T-cell (primary cell): ENCODE results near the gene MAPRE2. TPM values are rescaled to one million over a fixed set of nuclear protein-coding genes. Genes with fewer than 3 reads are reported as not detected.

Experiments
- ATAC-seq, 4 experiments: fragments of 200-7000 bp in 3 of 4; fragments of 150-1000 bp in 1 of 4; cut with Tn5 transposase; replicated peaks in 1 of 4; 1 replicate in 3 of 4; 2 replicates in 1 of 4; pipeline ENCODE4 v1.10.0; 2021; ENCODE audit warnings: moderate library complexity in 3 of 4, mild to moderate bottlenecking in 2 of 4, moderate number of reproducible peaks in 1 of 4
- CTCF ChIA-PET, 2 donors: fragments of 300-600 bp; sonication (Branson Sonifier 250); formaldehyde crosslinking; loops; one replicate each; lab custom pipeline; 2022; ENCODE audit warnings: antibody characterized with exemption in 2 of 2; lab: Charles Lee
- POLR2A ChIA-PET, 2 donors: fragments of 300-600 bp; sonication (Branson Sonifier 250); formaldehyde crosslinking; loops; one replicate each; lab custom pipeline; 2022; ENCODE audit warnings: antibody characterized with exemption in 2 of 2; lab: Charles Lee
- DNase-seq, 35 experiments: peaks; one replicate each; pipeline versions ENCODE4 v3.0.0 to v3.0.0-alpha.2; 2013 to 2023
- H3K27ac ChIP-seq: one replicate; pipeline ENCODE4 v1.5.1; 2013; ENCODE audit warnings: low read length
- H3K27me3 ChIP-seq, 2 experiments: replicated peaks in 1 of 2; 1 replicate in 1 of 2; 2 replicates in 1 of 2; pipeline versions ENCODE4 v1.6.1 to v1.7.0; 2013; ENCODE audit warnings: low read length in 1 of 2, mixed read lengths in 1 of 2; ENCODE audit not compliant: control insufficient read depth in 2 of 2, insufficient read depth in 2 of 2; ENCODE audit errors: extremely low read depth in 1 of 2
- H3K36me3 ChIP-seq, 2 donors: 1 replicate in 1 of 2; 2 replicates in 1 of 2; pipeline versions ENCODE4 v1.6.1 to v1.7.0; 2013; ENCODE audit warnings: low read length in 1 of 2; ENCODE audit not compliant: control insufficient read depth in 2 of 2, insufficient read depth in 1 of 2; ENCODE audit errors: extremely low read depth in 1 of 2
- H3K4me1 ChIP-seq, 2 experiments: 1 replicate in 1 of 2; 2 replicates in 1 of 2; pipeline versions ENCODE4 v1.6.1 to v1.7.0; 2013; ENCODE audit warnings: low read length in 2 of 2, mixed read lengths in 1 of 2; ENCODE audit not compliant: insufficient read depth in 2 of 2, control insufficient read depth in 1 of 2; ENCODE audit errors: extremely low read depth in 1 of 2
- H3K4me3 ChIP-seq, 2 donors: 1 replicate in 1 of 2; 2 replicates in 1 of 2; pipeline versions ENCODE4 v1.5.1 to v1.7.0; 2013; ENCODE audit warnings: mild to moderate bottlenecking in 2 of 2, low read length in 1 of 2, moderate library complexity in 1 of 2; ENCODE audit not compliant: control insufficient read depth in 1 of 2; ENCODE audit errors: extremely low read depth in 1 of 2
- H3K9me3 ChIP-seq: 2 replicates; pipeline ENCODE4 v1.7.0; 2013
- H3K27ac Mint-ChIP-seq, 2 donors: one replicate each; pipeline ENCODE4 v1.8.0; 2020 to 2021; ENCODE audit warnings: mild to moderate bottlenecking in 2 of 2, mixed read lengths in 2 of 2
- H3K27me3 Mint-ChIP-seq, 2 donors: one replicate each; pipeline ENCODE4 v1.8.0; 2021 to 2022; ENCODE audit warnings: mixed read lengths in 2 of 2
- H3K36me3 Mint-ChIP-seq: one replicate; pipeline ENCODE4 v1.8.0; 2021; ENCODE audit warnings: mixed read lengths
- H3K4me1 Mint-ChIP-seq, 3 donors: one replicate each; pipeline ENCODE4 v1.8.0; 2020 to 2022; ENCODE audit warnings: mixed read lengths in 3 of 3, mild to moderate bottlenecking in 1 of 3
- H3K4me3 Mint-ChIP-seq, 3 donors: one replicate each; pipeline ENCODE4 v1.8.0; 2020 to 2022; ENCODE audit warnings: mild to moderate bottlenecking in 3 of 3, mixed read lengths in 3 of 3, moderate library complexity in 3 of 3
- H3K9me3 Mint-ChIP-seq, 3 donors: one replicate each; pipeline ENCODE4 v1.8.0; 2020 to 2022; ENCODE audit warnings: mixed read lengths in 3 of 3
- WGBS: methylation state at CpG from one replicate; pipeline ENCODE4 v1.1.5; 2013; ENCODE audit warnings: missing lambda C conversion rate; ENCODE audit not compliant: insufficient coverage; 5-methylcytosine and 5-hydroxymethylcytosine counted together
- total RNA-seq, 35 experiments: library from RNA in 6 of 35; stranded (reverse) in 6 of 35; fragments of 120-200 nt in 1 of 35; gene quantifications; one replicate each; pipeline versions ENCODE4 v1.2.1 to v1.2.4 and lab custom pipeline; 2013 to 2026

Gene MAPRE2
- total RNA-seq, 5 donors from 2014 or later (not counting 1 experiment from before 2014, with no cell fraction given), result 45.6 to 96.7 (median 53.9) TPM

GRCh38 chr18:35028536-35028935, 12.7 kb upstream of the MAPRE2 start:
- no peak overlapping the region for H3K4me3 ChIP-seq
- H3K36me3 Mint-ChIP-seq, result no peaks in the 10 kb centered on the region
- H3K27me3 ChIP-seq, result no peaks in the 10 kb centered on the region
- H3K4me1 ChIP-seq, result peaks cover 26 to 43% of the 10 kb centered on the region in 2 experiments
- no peaks in the 10 kb centered on the region for H3K9me3 Mint-ChIP-seq
- no peak for ATAC-seq
- no CpG with 5 or more reads among the region's 2 CpGs for WGBS
- no peaks in the 10 kb centered on the region for H3K36me3 ChIP-seq
- ChIA-PET POLR2A (interaction anchor here (1.2 to 8.9 kb wide), 4 partner anchors 12 to 32 kb away, joined by 3 to 161 read pairs (median 31); partner anchors contain the start of gene MAPRE2 (in 2 of the 2)), CTCF (interaction anchor here (0.6 to 8.0 kb wide), 16 partner anchors 8 to 379 kb away, joined by 3 to 152 read pairs (median 8); partner anchors contain the start of gene MAPRE2 (in 2 of the 2))
- DNase-seq, result no peak
- H3K4me1 Mint-ChIP-seq, result peaks cover 64 to 67% (median 66%) of the 10 kb centered on the region in 3 donors
- H3K27ac Mint-ChIP-seq, result peak overlapping the region; percentile 98
- no peaks in the 10 kb centered on the region for H3K9me3 ChIP-seq
- no peak overlapping the region for H3K4me3 Mint-ChIP-seq
- H3K27ac ChIP-seq, result no peak overlapping the region
- no peaks in the 10 kb centered on the region for H3K27me3 Mint-ChIP-seq

GRCh38 chr18:35029103-35029502, 12.1 kb upstream of the MAPRE2 start:
- no peak for DNase-seq
- 100% methylated on average over 1 of the region's 4 CpGs for WGBS
- Histone ChIP-seq H3K27ac (peak overlapping the region; percentile 98), H3K36me3 (no peaks in the 10 kb centered on the region), H3K4me1 (peaks cover 26 to 43% of the 10 kb centered on the region in 2 experiments), H3K27me3 (no peaks in the 10 kb centered on the region), H3K9me3 (no peaks in the 10 kb centered on the region), H3K4me3 (no peak overlapping the region)
- H3K27ac Mint-ChIP-seq, result peak overlapping the region; percentile 98
- ATAC-seq, result no peak
- ChIA-PET CTCF (interaction anchor here (0.6 to 8.0 kb wide), 27 partner anchors 8 to 329 kb away, joined by 3 to 152 read pairs (median 5); partner anchors contain the start of gene MAPRE2 (in 2 of the 2)), POLR2A (interaction anchor here (0.7 to 8.9 kb wide), 13 partner anchors 11 to 313 kb away, joined by 3 to 161 read pairs (median 4); partner anchors contain the start of gene MAPRE2 (in 2 of the 2))
- no peaks in the 10 kb centered on the region for H3K9me3 Mint-ChIP-seq
- peaks cover 64 to 67% (median 66%) of the 10 kb centered on the region in 3 donors for H3K4me1 Mint-ChIP-seq
- H3K27me3 Mint-ChIP-seq, result no peaks in the 10 kb centered on the region
- H3K4me3 Mint-ChIP-seq, result peak overlapping the region in 1 of 3 donors; percentile 92
- H3K36me3 Mint-ChIP-seq, result no peaks in the 10 kb centered on the region

DNA sequence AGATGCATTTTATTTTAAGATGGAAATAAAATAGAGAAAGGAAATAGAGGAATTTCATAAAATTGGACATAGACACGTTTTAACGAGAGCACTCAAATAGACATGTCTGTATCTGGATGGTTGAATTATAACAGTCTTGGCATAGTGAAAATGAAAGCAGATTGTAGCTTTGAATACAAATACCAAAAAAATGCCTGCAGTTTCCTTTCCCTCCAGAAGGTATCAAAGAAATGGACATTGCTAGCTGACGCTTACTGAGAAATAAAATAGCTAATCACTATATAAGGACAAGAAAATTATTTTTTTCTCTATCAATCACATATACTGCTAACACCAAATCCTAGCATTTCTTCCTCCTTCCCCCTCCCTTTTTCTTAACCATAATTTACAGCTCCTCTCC, 11.4 kb upstream of the MAPRE2 start:
- H3K27me3 ChIP-seq, result no peaks in the 10 kb centered on the region
- ATAC-seq, result peak; percentile 49 to 63 (median 56)
- H3K4me3 ChIP-seq, result peak overlapping the region; percentile 51 to 52
- H3K36me3 Mint-ChIP-seq, result no peaks in the 10 kb centered on the region
- no CpG with 5 or more reads among the region's 3 CpGs for WGBS
- POLR2A ChIA-PET, result interaction anchor here (0.5 to 8.9 kb wide), 19 partner anchors 11 to 259 kb away, joined by 3 to 161 read pairs (median 5); partner anchors contain the start of genes MAPRE2 (in 2 of the 2) and ZNF397 (in 1 of the 2)
- no peaks in the 10 kb centered on the region for H3K36me3 ChIP-seq
- H3K27me3 Mint-ChIP-seq, result no peaks in the 10 kb centered on the region
- H3K9me3 ChIP-seq, result no peaks in the 10 kb centered on the region
- peak overlapping the region; percentile 98 for H3K27ac Mint-ChIP-seq
- CTCF ChIA-PET, result interaction anchor here (0.6 to 8.0 kb wide), 33 partner anchors 9 to 946 kb away, joined by 3 to 152 read pairs (median 5); partner anchors contain the start of gene MAPRE2 (in 2 of the 2)
- no peaks in the 10 kb centered on the region for H3K9me3 Mint-ChIP-seq
- peaks cover 64 to 67% (median 66%) of the 10 kb centered on the region in 3 donors for H3K4me1 Mint-ChIP-seq
- peak in 1 of 35 experiments; percentile 66 for DNase-seq
- peaks cover 26 to 43% of the 10 kb centered on the region in 2 experiments for H3K4me1 ChIP-seq
- H3K4me3 Mint-ChIP-seq, result peak overlapping the region; percentile 82 to 92 (median 83)
- H3K27ac ChIP-seq, result peak overlapping the region; percentile 98

GRCh38 chr18:35030277-35030989, 10.8 kb upstream of the MAPRE2 start:
- 7% methylated on average over 1 of the region's 3 CpGs for WGBS
- ATAC-seq (peak; percentile 68 to 80 (median 72)), DNase-seq (peak in 23 of 35 experiments; percentile 17 to 71 (median 35))
- Histone ChIP-seq H3K9me3 (no peaks in the 10 kb centered on the region), H3K4me3 (peak overlapping the region; percentile 51 to 52), H3K27ac (peak overlapping the region; percentile 98), H3K27me3 (no peaks in the 10 kb centered on the region), H3K36me3 (no peaks in the 10 kb centered on the region), H3K4me1 (peaks cover 26 to 43% of the 10 kb centered on the region in 2 experiments)
- POLR2A ChIA-PET, result interaction anchor here (0.6 to 8.9 kb wide), 17 partner anchors 10 to 259 kb away, joined by 3 to 161 read pairs (median 4); partner anchors contain the start of genes MAPRE2 (in 2 of the 2) and ZNF397 (in 1 of the 2)
- no peaks in the 10 kb centered on the region for H3K27me3 Mint-ChIP-seq
- peaks cover 64 to 67% (median 66%) of the 10 kb centered on the region in 3 donors for H3K4me1 Mint-ChIP-seq
- peak overlapping the region; percentile 82 to 92 (median 83) for H3K4me3 Mint-ChIP-seq
- CTCF ChIA-PET, result interaction anchor here (0.6 to 8.0 kb wide), 30 partner anchors 9 to 945 kb away, joined by 3 to 152 read pairs (median 5); partner anchors contain the start of gene MAPRE2 (in 2 of the 2)
- H3K9me3 Mint-ChIP-seq, result no peaks in the 10 kb centered on the region
- H3K36me3 Mint-ChIP-seq, result no peaks in the 10 kb centered on the region
- peak overlapping the region; percentile 98 for H3K27ac Mint-ChIP-seq

- POLR2A ChIA-PET, result interaction anchor here in 1 of 2 donors (8.9 kb wide), 1 partner anchor 8 kb away, joined by 161 read pairs; the partner anchor contains the start of gene MAPRE2
These were observed 9.1 kb upstream of the MAPRE2 start for GRCh38 chr18:35032113-35032512.

More at GRCh38 chr18:35032113-35032512, 9.1 kb upstream of the MAPRE2 start:
- 0% methylated on average over 1 of the region's 1 CpG for WGBS
- DNase-seq, result peak in 1 of 35 experiments; percentile 32
- no peak for ATAC-seq
- H3K4me3 Mint-ChIP-seq, result peak overlapping the region in 1 of 3 donors; percentile 28
- Histone ChIP-seq H3K27ac (peak overlapping the region; percentile 98), H3K4me3 (no peak overlapping the region), H3K9me3 (no peaks in the 10 kb centered on the region), H3K4me1 (peaks cover 24 to 42% of the 10 kb centered on the region in 2 experiments), H3K36me3 (no peaks in the 10 kb centered on the region), H3K27me3 (no peaks in the 10 kb centered on the region)
- peaks cover 51 to 58% (median 54%) of the 10 kb centered on the region in 3 donors for H3K4me1 Mint-ChIP-seq
- H3K9me3 Mint-ChIP-seq, result no peaks in the 10 kb centered on the region
- H3K27me3 Mint-ChIP-seq, result no peaks in the 10 kb centered on the region
- H3K36me3 Mint-ChIP-seq, result no peaks in the 10 kb centered on the region
- CTCF ChIA-PET, result interaction anchor here in 1 of 2 donors (0.7 kb wide), 1 partner anchor 113 kb away, joined by 3 read pairs; no protein-coding TSS in a partner anchor
- H3K27ac Mint-ChIP-seq, result peak overlapping the region; percentile 58 to 98
